ENCODE data around the gene DNM1L.

GRCh38 chr12:32783029-32783428, 103.9 kb downstream of the DNM1L start:
- no peak for TF ChIP-seq POLR2A (IDR thresholded peaks at IDR 0.05)
- TF ChIP-seq POLR2AphosphoS5 (IDR thresholded peaks at IDR 0.05) = no peak
